Prostate gland (tissue), 2 donors: ENCODE measurements around the gene EPHB2. TPM values are rescaled to one million over a fixed set of nuclear protein-coding genes. Genes with fewer than 3 reads are reported as not detected.

ENCODE experiments used
- DNase-seq: peaks from one replicate; pipeline ENCODE4 v3.0.0-alpha.2; 2019; ENCODE audit warnings: low spot score
- H3K27ac ChIP-seq, 2 donors: fragments of 200-600 bp; sonication (generic); 2 replicates each; pipeline ENCODE4 v1.5.1; 2017 to 2019
- H3K27me3 ChIP-seq: fragments of 200-600 bp; sonication (generic); replicated peaks from 2 replicates; pipeline ENCODE4 v1.5.1; 2019; ENCODE audit not compliant: insufficient read depth
- H3K36me3 ChIP-seq, 2 donors: fragments of 200-600 bp; sonication (generic); 1 replicate in 1 of 2; 2 replicates in 1 of 2; pipeline versions ENCODE4 v1.5.1 to v1.8.1; 2017 to 2019
- H3K4me1 ChIP-seq: fragments of 200-600 bp; sonication (generic); replicated peaks from 2 replicates; pipeline ENCODE4 v1.5.1; 2019
- H3K4me3 ChIP-seq, 2 donors: fragments of 200-600 bp; sonication (generic); 2 replicates each; pipeline ENCODE4 v1.5.1; 2017 to 2019
- H3K9me3 ChIP-seq: fragments of 200-600 bp; sonication (generic); 2 replicates; pipeline ENCODE4 v1.5.1; 2017
- CTCF ChIP-seq, 4 experiments: fragments of 200-600 bp in 2 of 4; fragments of 450-650 bp in 2 of 4; sonication (generic) in 2 of 4; IDR thresholded peaks; 1 replicate in 3 of 4; 2 replicates in 1 of 4; pipeline ENCODE4 v1.5.1; 2016 to 2019; ENCODE audit warnings: antibody characterized with exemption in 4 of 4, mild to moderate bottlenecking in 2 of 4, moderate library complexity in 2 of 4
- POLR2A ChIP-seq: fragments of 450-650 bp; IDR thresholded peaks from one replicate; pipeline ENCODE4 v1.6.1; 2016; ENCODE audit warnings: antibody characterized with exemption, mild to moderate bottlenecking
- POLR2AphosphoS5 ChIP-seq: sonication (generic); formaldehyde crosslinking; IDR thresholded peaks from one replicate; pipeline ENCODE4 v1.6.1; 2017; ENCODE audit warnings: antibody characterized with exemption
- WGBS: methylation state at CpG from one replicate; pipeline ENCODE4 v1.1.5; 2018; 5-methylcytosine and 5-hydroxymethylcytosine counted together
- intact Hi-C: fragments of 100-400 bp; cut with DNase I; formaldehyde crosslinking; loops from one replicate; pipeline ENCODE4 v1.14.2; 2022
- total RNA-seq, 2 donors: library from RNA; depleted of rRNA; stranded (reverse); fragments of >200 nt; gene quantifications; one replicate each; pipeline ENCODE4 v1.1.0, GENCODE V29; 2016

The EPHB2 gene
- total RNA-seq, 2 donors from 2014 or later, result 6.4 to 7.4 TPM

GRCh38 chr1:22769932-22770331 is 59.3 kb downstream of the EPHB2 start:
- no peak overlapping the region for H3K27ac ChIP-seq
- intact Hi-C loops, result loop anchor here (10.0 kb wide), 1 partner anchor 65 kb away; no protein-coding TSS in a partner anchor
- WGBS, result 89% methylated on average over 6 of the region's 6 CpGs
- H3K4me3 ChIP-seq, result no peak overlapping the region
- no peaks in the 10 kb centered on the region for H3K36me3 ChIP-seq
- no peaks in the 10 kb centered on the region for H3K27me3 ChIP-seq
- H3K9me3 ChIP-seq, result no peaks in the 10 kb centered on the region
- no peak for TF ChIP-seq POLR2AphosphoS5
- no peak for TF ChIP-seq POLR2A
- TF ChIP-seq CTCF (IDR thresholded peaks at IDR 0.05), result no peak
- DNase-seq, result no peak
- H3K4me1 ChIP-seq, result peaks cover 5% of the 10 kb centered on the region

GRCh38 chr1:22772014-22772413 is 61.4 kb downstream of the EPHB2 start:
- TF ChIP-seq POLR2AphosphoS5 (no peak), CTCF (IDR thresholded peaks at IDR 0.05) (no peak), POLR2A (no peak)
- Histone ChIP-seq H3K27ac (no peak overlapping the region), H3K4me3 (no peak overlapping the region), H3K9me3 (no peaks in the 10 kb centered on the region), H3K27me3 (no peaks in the 10 kb centered on the region), H3K4me1 (peaks cover 5% of the 10 kb centered on the region), H3K36me3 (no peaks in the 10 kb centered on the region)
- 37% methylated on average over 13 of the region's 13 CpGs for WGBS
- intact Hi-C loops, result loop anchor here (10.0 kb wide), 1 partner anchor 67 kb away; no protein-coding TSS in a partner anchor
- DNase-seq, result no peak

- DNase-seq, result peak; percentile 33
- Histone ChIP-seq H3K4me3 (no peak overlapping the region), H3K9me3 (no peaks in the 10 kb centered on the region), H3K4me1 (peaks cover 7% of the 10 kb centered on the region), H3K27me3 (no peaks in the 10 kb centered on the region), H3K36me3 (no peaks in the 10 kb centered on the region), H3K27ac (peak overlapping the region in 1 of 2 donors; percentile 14)
- TF ChIP-seq CTCF (IDR thresholded peaks at IDR 0.05) (no peak), POLR2AphosphoS5 (peak; percentile 26)
- WGBS, result 18% methylated on average over 17 of the region's 17 CpGs
- intact Hi-C loops, result loop anchor here (2.0 to 10.0 kb wide), 2 partner anchors 37 to 69 kb away; no protein-coding TSS in a partner anchor
Measured at GRCh38 chr1:22773981-22774832, 63.6 kb downstream of the EPHB2 start.

- Histone ChIP-seq H3K27me3 (no peaks in the 10 kb centered on the region), H3K4me3 (no peak overlapping the region), H3K36me3 (no peaks in the 10 kb centered on the region), H3K4me1 (peaks cover 7% of the 10 kb centered on the region), H3K9me3 (no peaks in the 10 kb centered on the region), H3K27ac (peak overlapping the region in 1 of 2 donors; percentile 14)
- TF ChIP-seq CTCF (IDR thresholded peaks at IDR 0.05) (no peak), POLR2A (no peak), POLR2AphosphoS5 (no peak)
- no peak for DNase-seq
- intact Hi-C loops, result loop anchor here (2.0 to 10.0 kb wide), 2 partner anchors 36 to 70 kb away; no protein-coding TSS in a partner anchor
Measured at GRCh38 chr1:22774833-22775182, 64.2 kb downstream of the EPHB2 start.

- no peak for TF ChIP-seq CTCF (IDR thresholded peaks at IDR 0.05)
- no peak for DNase-seq
- Histone ChIP-seq H3K27me3 (no peaks in the 10 kb centered on the region), H3K4me1 (peaks cover 7% of the 10 kb centered on the region), H3K9me3 (no peaks in the 10 kb centered on the region), H3K27ac (no peak overlapping the region), H3K36me3 (no peaks in the 10 kb centered on the region), H3K4me3 (no peak overlapping the region)
- intact Hi-C loops, result loop anchor here (2.0 to 10.0 kb wide), 2 partner anchors 35 to 71 kb away; no protein-coding TSS in a partner anchor
- 43% methylated on average over 7 of the region's 7 CpGs for WGBS
Measured at GRCh38 chr1:22775478-22775877, 64.8 kb downstream of the EPHB2 start.
